K562 (cell line): ENCODE data around the gene C22orf39. TPM values are rescaled to one million over a fixed set of nuclear protein-coding genes. Genes with fewer than 3 reads are reported as not detected.

Experiments
- ARNT ChIP-seq, 2 experiments: fragments of 450-650 bp; IDR thresholded peaks; 2 replicates each; pipeline ENCODE4 v1.6.1; 2016; ENCODE audit warnings: mild to moderate bottlenecking in 1 of 2
- BDP1 ChIP-seq: IDR thresholded peaks from 3 replicates; pipeline ENCODE4 v1.6.1; 2011; ENCODE audit not compliant: insufficient read length, insufficient read depth
- CC2D1A ChIP-seq: fragments of 450-650 bp; IDR thresholded peaks from 2 replicates; pipeline ENCODE4 v1.6.1; 2017; ENCODE audit warnings: mild to moderate bottlenecking
- CREB3L1 ChIP-seq: fragments of 450-650 bp; IDR thresholded peaks from 2 replicates; pipeline ENCODE4 v1.6.1; 2014; ENCODE audit warnings: low read depth, mild to moderate bottlenecking, moderate library complexity, borderline replicate concordance
- FUS ChIP-seq: fragments of 200-400 bp; formaldehyde crosslinking; optimal IDR thresholded peaks from 2 replicates; pipeline ENCODE3; 2017; ENCODE audit warnings: low read depth, low read length
- HDGF ChIP-seq: fragments of 450-650 bp; IDR thresholded peaks from 2 replicates; pipeline ENCODE4 v1.6.1; 2016
- MYBL2 ChIP-seq, 2 experiments: fragments of 450-650 bp in 1 of 2; sonication (generic) in 1 of 2; formaldehyde crosslinking in 1 of 2; IDR thresholded peaks; 2 replicates each; pipeline versions ENCODE4 v1.6.1 to v1.8.1; 2017 to 2022; ENCODE audit warnings: borderline replicate concordance in 1 of 2, inconsistent platforms in 1 of 2, low read depth in 1 of 2, mild to moderate bottlenecking in 1 of 2, missing genetic modification reagents in 1 of 2, moderate library complexity in 1 of 2
- NCOA4 ChIP-seq: fragments of 450-650 bp; IDR thresholded peaks from 2 replicates; pipeline ENCODE4 v1.6.1; 2018; ENCODE audit warnings: mild to moderate bottlenecking; ENCODE audit not compliant: partially characterized antibody
- TAF9B ChIP-seq: fragments of 450-650 bp; IDR thresholded peaks from 2 replicates; pipeline ENCODE4 v1.6.1; 2018; ENCODE audit warnings: mild to moderate bottlenecking; ENCODE audit not compliant: partially characterized antibody
- TSC22D4 ChIP-seq: fragments of 450-650 bp; IDR thresholded peaks from 2 replicates; pipeline ENCODE4 v1.6.1; 2016; ENCODE audit warnings: missing genetic modification characterization, missing biosample characterization, control low read depth
- ZBTB12 ChIP-seq: fragments of 250-450 bp; sonication (Bioruptor Pico); IDR thresholded peaks from 2 replicates; pipeline ENCODE4 v1.4.0; 2020
- ZBTB9 ChIP-seq: fragments of 450-650 bp; formaldehyde crosslinking; IDR thresholded peaks from 2 replicates; pipeline ENCODE4 v1.4.0; 2020; ENCODE audit warnings: mild to moderate bottlenecking, moderate library complexity
- ZFP1 ChIP-seq: fragments of 450-650 bp; formaldehyde crosslinking; IDR thresholded peaks from 2 replicates; pipeline ENCODE4 v1.4.0; 2020; ENCODE audit warnings: mild to moderate bottlenecking, mixed read lengths
- ZFP30 ChIP-seq: fragments of 250-450 bp; sonication (Bioruptor Pico); IDR thresholded peaks from 2 replicates; pipeline ENCODE4 v1.8.0; 2022; ENCODE audit warnings: moderate library complexity, mild to moderate bottlenecking, inconsistent platforms, borderline replicate concordance
- ZNF253 ChIP-seq: fragments of 250-450 bp; sonication (Bioruptor Pico); conservative IDR thresholded peaks from 2 replicates; pipeline ENCODE4 v1.6.1; 2021; ENCODE audit warnings: mild to moderate bottlenecking
- ZNF76 ChIP-seq: fragments of 250-450 bp; sonication (Bioruptor Pico); IDR thresholded peaks from 2 replicates; pipeline ENCODE4 v1.4.0; 2020; ENCODE audit warnings: mild to moderate bottlenecking, moderate library complexity, borderline replicate concordance
- ZNF766 ChIP-seq: fragments of 200-800 bp; sonication (Bioruptor generic); conservative IDR thresholded peaks from 2 replicates; pipeline ENCODE4 v1.6.1; 2016; ENCODE audit warnings: missing genetic modification characterization, missing compliant biosample characterization
- polyA plus RNA-seq, 8 experiments: library from polyadenylated mRNA; depleted of rRNA in 4 of 8; stranded (reverse) in 5 of 8; unstranded in 3 of 8; fragments of >200 nt; fragmentation: Nextera tagmentation in 2 of 8; fragmentation: Illumina TruSeq in 1 of 8; extraction: Ambion mirVana in 2 of 8; extraction: Trizol in 1 of 8; gene quantifications; 2 replicates each; pipeline versions ENCODE4 v1.2.1 to v1.2.3, GENCODE V29; 2011 to 2014; ENCODE audit warnings: inconsistent platforms in 1 of 8, missing spikeins in 1 of 8
- total RNA-seq, 7 experiments: library from RNA; depleted of rRNA in 6 of 7; stranded (reverse); fragments of >200 nt in 6 of 7; fragmentation: Illumina TruSeq in 2 of 7; extraction: Trizol in 2 of 7; gene quantifications; 2 replicates each; pipeline versions ENCODE4 v1.2.1 to v1.2.3, GENCODE V29; 2011 to 2021; ENCODE audit warnings: low replicate concordance in 1 of 7
- TF ChIP-seq, protein P1 (sequence below): sonication (generic); formaldehyde crosslinking; IDR thresholded peaks from 2 replicates; pipeline ENCODE4 v1.4.0; 2020; ENCODE audit warnings: mild to moderate bottlenecking, missing genetic modification reagents
- TF ChIP-seq, protein P2 (sequence below): sonication (generic); formaldehyde crosslinking; IDR thresholded peaks from 2 replicates; pipeline ENCODE4 v1.8.0; 2023; ENCODE audit warnings: mild to moderate bottlenecking, missing genetic modification reagents

C22orf39 gene
- total and polyA plus RNA-seq, 9 of the 15 experiments (the other 6 are each of a cell fraction or from before 2014, with no cell fraction given) = 20.4 to 139 (median 66.8) TPM

DNA sequence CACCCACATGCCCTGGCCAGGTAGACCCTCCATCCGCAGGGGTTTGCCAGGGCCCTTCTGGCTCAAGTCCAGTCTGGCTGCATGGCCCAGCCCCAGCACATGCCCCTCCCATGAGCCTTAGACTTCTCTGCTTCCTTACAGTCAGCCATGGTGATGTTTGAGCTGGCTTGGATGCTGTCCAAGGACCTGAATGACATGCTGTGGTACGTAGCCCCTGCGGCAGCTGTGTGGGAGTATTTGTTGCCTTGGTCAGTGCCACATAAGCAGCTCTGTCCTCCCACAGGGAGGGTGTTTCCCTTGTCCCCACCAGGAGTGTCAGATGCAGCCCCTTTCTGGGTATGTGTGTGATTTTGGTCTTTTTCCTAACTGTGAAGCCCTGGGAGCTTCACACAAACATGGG is 49.7 kb upstream of the C22orf39 start (continued):
- TF ChIP-seq, protein P1, sequence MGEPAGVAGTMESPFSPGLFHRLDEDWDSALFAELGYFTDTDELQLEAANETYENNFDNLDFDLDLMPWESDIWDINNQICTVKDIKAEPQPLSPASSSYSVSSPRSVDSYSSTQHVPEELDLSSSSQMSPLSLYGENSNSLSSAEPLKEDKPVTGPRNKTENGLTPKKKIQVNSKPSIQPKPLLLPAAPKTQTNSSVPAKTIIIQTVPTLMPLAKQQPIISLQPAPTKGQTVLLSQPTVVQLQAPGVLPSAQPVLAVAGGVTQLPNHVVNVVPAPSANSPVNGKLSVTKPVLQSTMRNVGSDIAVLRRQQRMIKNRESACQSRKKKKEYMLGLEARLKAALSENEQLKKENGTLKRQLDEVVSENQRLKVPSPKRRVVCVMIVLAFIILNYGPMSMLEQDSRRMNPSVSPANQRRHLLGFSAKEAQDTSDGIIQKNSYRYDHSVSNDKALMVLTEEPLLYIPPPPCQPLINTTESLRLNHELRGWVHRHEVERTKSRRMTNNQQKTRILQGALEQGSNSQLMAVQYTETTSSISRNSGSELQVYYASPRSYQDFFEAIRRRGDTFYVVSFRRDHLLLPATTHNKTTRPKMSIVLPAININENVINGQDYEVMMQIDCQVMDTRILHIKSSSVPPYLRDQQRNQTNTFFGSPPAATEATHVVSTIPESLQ (CRISPR knock-in tag) = no peak
- TF ChIP-seq ZBTB9 (CRISPR knock-in tag) = peak; percentile 81; the same call in 1 of the 2 replicates
- no peak for TF ChIP-seq ZFP30 (CRISPR knock-in tag)
- no peak for TF ChIP-seq ARNT (IDR thresholded peaks at IDR 0.05)
- TF ChIP-seq CREB3L1 = peak; percentile 69
- TF ChIP-seq BDP1 = no peak
- 0 out of 2 replicates have a peak, but pooled peaks have one; percentile 15 for TF ChIP-seq ZNF766 (CRISPR knock-in tag)
- TF ChIP-seq ZFP1 (CRISPR knock-in tag) = no peak
- TF ChIP-seq, protein P2, sequence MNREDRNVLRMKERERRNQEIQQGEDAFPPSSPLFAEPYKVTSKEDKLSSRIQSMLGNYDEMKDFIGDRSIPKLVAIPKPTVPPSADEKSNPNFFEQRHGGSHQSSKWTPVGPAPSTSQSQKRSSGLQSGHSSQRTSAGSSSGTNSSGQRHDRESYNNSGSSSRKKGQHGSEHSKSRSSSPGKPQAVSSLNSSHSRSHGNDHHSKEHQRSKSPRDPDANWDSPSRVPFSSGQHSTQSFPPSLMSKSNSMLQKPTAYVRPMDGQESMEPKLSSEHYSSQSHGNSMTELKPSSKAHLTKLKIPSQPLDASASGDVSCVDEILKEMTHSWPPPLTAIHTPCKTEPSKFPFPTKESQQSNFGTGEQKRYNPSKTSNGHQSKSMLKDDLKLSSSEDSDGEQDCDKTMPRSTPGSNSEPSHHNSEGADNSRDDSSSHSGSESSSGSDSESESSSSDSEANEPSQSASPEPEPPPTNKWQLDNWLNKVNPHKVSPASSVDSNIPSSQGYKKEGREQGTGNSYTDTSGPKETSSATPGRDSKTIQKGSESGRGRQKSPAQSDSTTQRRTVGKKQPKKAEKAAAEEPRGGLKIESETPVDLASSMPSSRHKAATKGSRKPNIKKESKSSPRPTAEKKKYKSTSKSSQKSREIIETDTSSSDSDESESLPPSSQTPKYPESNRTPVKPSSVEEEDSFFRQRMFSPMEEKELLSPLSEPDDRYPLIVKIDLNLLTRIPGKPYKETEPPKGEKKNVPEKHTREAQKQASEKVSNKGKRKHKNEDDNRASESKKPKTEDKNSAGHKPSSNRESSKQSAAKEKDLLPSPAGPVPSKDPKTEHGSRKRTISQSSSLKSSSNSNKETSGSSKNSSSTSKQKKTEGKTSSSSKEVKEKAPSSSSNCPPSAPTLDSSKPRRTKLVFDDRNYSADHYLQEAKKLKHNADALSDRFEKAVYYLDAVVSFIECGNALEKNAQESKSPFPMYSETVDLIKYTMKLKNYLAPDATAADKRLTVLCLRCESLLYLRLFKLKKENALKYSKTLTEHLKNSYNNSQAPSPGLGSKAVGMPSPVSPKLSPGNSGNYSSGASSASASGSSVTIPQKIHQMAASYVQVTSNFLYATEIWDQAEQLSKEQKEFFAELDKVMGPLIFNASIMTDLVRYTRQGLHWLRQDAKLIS (CRISPR knock-in tag) = no peak
- TF ChIP-seq TSC22D4 = no peak
- TF ChIP-seq CC2D1A = no peak
- no peak for TF ChIP-seq NCOA4
- no peak for TF ChIP-seq TAF9B
- TF ChIP-seq ZBTB12 (CRISPR knock-in tag) = no peak; the same call in 1 of the 2 replicates
- TF ChIP-seq MYBL2 (IDR thresholded peaks at IDR 0.05; ENCODE audit: low read depth) = no peak
- TF ChIP-seq MYBL2 (CRISPR knock-in tag; IDR thresholded peaks at IDR 0.05; ENCODE audit: borderline replicate concordance) = no peak
- no peak for TF ChIP-seq FUS
- no peak for TF ChIP-seq HDGF
- TF ChIP-seq ZNF253 (CRISPR knock-in tag) = no peak
- TF ChIP-seq ZNF76 (CRISPR knock-in tag) = no peak
